ENCODE data around the gene ACTL6B.
"Not testable (repeated sequence)": the region's sequence is repeated elsewhere in the genome, so short reads cannot be mapped to it uniquely, and the experiment has no call there.

ACTL6B gene

DNA sequence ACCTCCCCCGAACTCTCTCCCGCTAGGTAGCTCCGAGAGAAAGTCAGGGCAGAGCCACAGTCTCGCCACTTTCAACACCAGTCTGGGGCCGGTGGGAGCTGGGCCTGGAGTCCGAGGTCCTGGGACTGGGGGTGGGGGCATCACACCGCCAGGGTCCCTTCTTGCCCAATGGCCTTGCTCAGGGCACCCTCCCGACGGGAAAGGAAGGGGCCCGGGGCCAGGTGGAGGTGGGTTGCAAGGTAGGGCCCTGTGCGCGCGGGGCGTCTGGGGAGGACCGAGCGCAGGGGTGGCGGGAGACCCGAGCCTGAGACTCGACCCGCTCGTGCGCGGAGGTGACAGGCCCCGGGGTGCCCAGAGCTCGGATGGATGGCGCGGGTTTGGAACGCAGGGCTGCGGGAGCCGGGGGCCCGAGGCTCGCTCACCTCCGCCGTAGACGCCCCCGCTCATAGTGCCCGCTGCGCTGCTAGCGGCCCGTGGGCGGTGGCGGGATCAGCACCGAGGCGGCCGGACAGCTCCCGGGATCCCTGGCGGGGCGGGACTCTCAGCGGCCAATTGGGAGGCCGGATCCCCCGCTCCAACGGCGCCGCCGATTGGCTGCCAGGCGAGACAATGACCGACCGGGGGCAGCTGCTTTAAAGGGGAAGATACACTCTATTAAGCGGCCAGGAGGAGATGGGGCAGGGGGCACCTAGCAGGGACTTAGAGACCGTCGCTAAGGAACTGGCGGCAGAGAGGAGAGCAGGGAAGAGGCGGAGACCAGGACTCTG is at the start of gene ACTL6B:
Gene ACTL6B (minus strand): TSS at position 541 of the 767 bp plus-strand sequence. CDS start 94 bp downstream, at position 447.
- DNase-seq: peak; percentile 56

GRCh38 chr7:100705320-100705752 is 49.1 kb upstream of the ACTL6B start:
- no peak for DNase-seq

GRCh38 chr7:100701089-100701488 is 44.8 kb upstream of the ACTL6B start:
- not testable (repeated sequence) for DNase-seq

- DNase-seq: no peak
Observed at GRCh38 chr7:100699018-100699417, 42.8 kb upstream of the ACTL6B start.

DNA sequence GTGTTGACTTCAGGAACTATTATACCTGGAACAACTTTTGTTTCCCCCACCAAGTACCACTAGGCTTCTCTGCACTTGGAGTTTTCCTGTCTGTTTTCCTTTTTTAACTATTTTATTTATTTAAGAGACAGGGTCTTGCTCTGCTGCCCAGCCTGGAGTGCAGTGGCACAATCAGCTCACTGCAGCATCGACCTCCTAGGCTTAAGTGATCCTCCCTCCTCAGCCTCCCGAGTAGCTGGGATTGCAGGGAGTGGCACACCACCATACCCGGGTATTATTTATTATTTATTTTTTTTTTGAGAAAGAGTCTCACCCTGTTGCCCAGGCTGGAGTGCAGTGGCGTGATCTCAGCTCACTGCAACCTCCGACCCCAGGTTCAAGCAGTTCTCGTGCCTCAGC is 39.9 kb upstream of the ACTL6B start:
- no peak for DNase-seq

- no peak for DNase-seq
Observed at GRCh38 chr7:100694098-100694745, 38.0 kb upstream of the ACTL6B start, which contains the start of gene GIGYF1. Gene GIGYF1 (minus strand): TSS chr7:100694250. CDS start chr7:100688238, 6,012 bp downstream.

DNA sequence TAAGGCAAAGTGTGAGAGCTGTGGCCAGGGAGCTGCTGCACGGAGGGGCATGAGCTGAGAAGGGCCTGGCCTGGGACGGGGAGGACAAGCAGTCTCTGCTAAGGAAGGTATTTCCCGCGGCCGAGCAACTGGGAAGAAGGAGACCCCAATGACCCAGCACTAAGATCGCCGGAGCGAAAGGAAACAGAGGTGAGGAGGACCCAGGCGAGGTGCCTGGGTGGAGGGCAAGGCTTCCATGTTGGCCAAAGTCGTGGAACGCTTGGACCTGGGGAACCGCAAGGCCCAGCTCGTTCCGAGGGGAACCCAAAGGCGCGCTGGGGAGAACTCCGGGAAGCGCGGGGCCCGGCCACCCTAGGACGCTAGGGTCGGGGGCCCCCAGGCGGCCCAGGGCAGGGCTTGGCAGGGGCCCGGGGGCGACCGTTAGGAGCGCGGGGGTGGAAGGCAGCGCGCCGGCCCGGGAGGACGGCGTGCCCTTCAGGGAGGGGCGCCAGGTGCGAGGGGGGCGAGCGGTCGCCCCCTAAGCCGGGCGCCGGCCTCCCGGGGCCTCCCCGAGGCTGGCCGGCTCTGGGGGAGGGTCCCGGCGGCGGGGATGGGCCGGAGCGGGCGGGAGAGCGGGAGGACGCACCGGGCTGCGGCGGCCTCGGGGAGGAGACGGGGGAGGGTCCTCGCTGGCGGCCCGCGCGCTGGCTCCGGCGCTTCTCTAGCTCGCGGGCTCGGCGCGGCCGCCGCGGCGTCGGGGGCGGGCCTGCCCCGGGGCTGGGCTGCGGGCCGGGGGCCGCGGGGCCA is 37.3 kb upstream of the ACTL6B start:
- no peak for DNase-seq

DNA sequence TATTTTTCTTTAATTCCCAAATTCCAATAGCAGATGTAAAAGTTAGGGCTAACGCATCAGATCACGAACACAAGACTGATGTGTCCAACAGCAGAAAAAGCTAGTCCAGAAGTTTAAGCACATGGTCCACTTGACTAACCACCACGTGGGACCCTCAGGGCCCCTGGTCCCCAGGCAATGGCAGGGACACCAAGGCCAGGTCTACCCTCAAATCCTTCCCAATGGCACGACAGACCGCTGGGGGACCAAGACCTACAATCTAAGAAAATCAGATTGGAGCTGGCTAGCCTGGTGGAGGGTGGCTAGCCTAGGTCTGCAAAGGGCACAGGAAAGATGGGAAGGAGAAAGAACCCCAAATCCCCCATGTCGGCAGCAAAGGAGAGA is 36.3 kb upstream of the ACTL6B start:
- DNase-seq: no peak

- no peak for DNase-seq
Observed at GRCh38 chr7:100691676-100692577, 35.7 kb upstream of the ACTL6B start.

GRCh38 chr7:100689230-100690135 is 33.2 kb upstream of the ACTL6B start:
- DNase-seq: no peak

DNA sequence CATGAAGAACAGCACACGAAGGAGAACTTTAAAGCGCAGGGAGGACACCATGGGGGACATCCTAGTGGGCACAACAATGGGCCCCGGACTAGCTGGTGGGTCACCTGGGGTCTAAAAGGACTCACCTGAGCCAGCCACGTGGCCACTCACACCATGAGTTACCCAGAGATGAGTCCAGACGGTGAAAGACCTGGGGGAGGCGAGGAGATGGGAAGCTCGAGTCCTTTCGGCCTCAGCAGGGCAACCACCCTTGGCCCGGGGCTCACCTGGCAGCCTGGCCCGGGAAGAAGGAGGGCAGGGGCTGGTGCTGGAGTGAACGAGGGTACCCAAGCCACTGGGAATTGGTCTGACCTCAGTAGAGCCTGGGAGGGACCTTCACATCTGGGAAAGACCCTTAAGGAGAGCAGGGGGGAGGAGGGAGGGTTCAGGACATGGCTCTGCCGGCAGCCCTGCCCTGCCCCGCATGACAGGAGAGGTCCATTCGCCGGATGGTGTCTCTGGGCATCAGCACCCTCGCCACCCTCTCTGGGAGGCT is 32.1 kb upstream of the ACTL6B start:
- no peak for DNase-seq

GRCh38 chr7:100687751-100688300 is 31.6 kb upstream of the ACTL6B start:
- no peak for DNase-seq

DNA sequence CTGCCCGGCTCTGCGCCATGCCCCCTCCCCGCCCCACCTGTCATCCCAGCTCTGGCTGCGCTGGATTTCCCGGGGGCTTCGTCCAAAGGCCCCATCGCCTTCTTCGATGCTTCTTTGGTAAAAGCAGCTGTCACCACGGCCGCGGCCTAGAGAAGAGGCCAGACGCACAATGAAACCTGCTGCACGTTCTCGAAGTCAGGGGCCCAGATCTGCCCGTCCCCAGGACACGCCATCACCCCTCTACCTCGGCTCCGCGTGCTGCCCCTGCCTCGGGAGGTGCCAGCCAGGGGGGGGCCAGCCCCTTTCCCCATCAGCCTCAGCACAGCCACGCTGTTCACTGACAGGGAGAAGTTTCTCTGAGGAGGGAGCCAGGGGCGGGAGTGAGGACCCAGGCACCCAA is 31.0 kb upstream of the ACTL6B start:
- no peak for DNase-seq

GRCh38 chr7:100686822-100687211 is 30.6 kb upstream of the ACTL6B start:
- DNase-seq: no peak

DNA sequence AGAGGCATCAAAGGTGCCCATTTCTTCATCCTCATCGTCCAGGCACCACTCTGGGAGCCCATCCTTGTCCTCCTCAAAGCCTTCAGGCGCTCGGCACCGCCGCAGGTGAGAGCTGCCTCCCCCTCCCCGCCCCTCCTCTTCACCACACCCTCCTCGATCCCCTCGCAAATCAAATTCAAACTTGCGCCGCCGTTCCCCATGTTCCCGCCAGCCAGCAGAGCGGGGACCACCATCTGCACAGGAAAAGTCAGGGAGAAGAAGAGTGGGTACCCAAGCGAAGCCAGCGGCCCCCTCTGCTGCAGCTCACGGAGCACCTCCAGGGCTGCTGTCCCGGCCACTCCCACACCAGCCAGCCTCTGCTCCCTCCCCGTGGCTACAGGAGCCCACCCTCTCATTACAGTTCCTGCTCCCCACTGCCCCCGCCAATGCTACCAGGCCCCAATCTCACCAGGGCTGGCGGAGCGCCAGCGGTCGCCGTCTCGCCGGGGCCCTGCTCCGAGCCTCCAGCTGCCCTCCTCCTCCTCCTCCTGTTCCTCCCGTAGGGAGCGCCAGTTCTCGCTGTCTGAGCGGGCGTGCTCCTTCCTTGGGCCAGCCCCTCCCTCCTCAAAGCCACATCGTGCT is 30.1 kb upstream of the ACTL6B start:
- DNase-seq: no peak

DNA sequence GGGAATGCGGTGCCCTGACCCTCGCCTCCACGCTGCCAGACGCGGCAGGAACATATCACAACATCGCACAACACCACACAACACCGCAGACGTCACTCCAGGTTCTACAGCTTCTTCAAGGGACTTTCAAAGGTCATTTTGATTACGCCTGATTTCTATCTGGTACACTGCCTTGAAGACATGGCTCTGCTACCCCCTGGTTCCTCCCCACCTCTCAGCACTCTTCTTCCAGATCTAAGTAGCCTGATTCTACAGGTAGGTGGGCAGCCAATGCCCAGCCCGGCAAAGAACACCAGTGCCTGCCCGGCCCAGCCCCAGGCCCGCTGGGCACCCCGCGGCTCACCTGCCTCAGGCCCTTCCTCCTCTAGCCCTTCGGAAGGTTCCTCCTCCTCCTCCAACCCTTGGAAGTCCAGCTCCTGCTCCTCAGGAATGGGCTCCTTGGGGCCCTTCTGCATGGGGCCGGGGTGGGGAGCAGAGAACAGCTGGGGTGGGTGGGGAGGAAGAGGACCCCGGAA is 29.4 kb upstream of the ACTL6B start:
- no peak for DNase-seq

- no peak for DNase-seq
Observed at GRCh38 chr7:100685049-100685605, 28.9 kb upstream of the ACTL6B start.

DNA sequence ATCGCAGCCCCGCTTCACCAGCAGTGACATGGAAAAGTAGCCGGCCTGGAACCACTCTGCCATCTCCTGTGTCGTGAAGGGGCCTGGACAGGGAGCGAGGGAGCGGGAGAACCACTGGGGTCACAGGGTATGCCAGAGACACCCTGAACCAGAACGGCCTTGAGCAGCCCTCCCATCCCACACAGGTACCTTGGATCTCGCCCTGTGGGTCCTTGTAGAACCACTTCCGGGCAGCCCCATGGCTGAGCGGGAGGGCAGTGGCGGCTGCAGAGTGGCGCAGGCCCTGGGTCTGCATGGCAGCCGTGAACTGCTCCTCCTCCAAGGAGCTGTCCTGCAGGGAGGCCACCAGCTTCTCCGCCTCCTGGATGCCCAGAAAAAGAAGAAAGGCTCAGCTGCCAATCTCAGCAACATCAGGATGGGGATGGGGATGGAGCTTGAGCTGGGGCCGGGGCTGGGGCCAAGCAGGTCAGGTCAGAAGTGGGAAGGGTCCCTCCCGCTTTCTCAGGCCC is 28.3 kb upstream of the ACTL6B start:
- DNase-seq: no peak

Measured in NCI-H187 treated with DMSO at 0.1 percent for 48 hours (cell line).